HG03135 (cell line): ENCODE measurements around the gene TULP4.
"Not testable (repeated sequence)": the region's sequence is repeated elsewhere in the genome, so short reads cannot be mapped to it uniquely, and the experiment has no call there.

Experiments
- ATAC-seq: cut with Tn5 transposase; IDR thresholded peaks from one replicate; pipeline ENCODE4 v1.9.1; 2021; ENCODE audit warnings: mild to moderate bottlenecking, moderate library complexity; ENCODE audit not compliant: unreplicated experiment

Gene TULP4

GRCh38 chr6:158457616-158458278 lies 145.5 kb downstream of the TULP4 start:
- no peak for ATAC-seq

GRCh38 chr6:158459726-158460125 lies 147.5 kb downstream of the TULP4 start:
- no peak for ATAC-seq

- no peak for ATAC-seq
Observed at GRCh38 chr6:158460602-158461169, 148.4 kb downstream of the TULP4 start.

GRCh38 chr6:158461954-158462353 lies 149.7 kb downstream of the TULP4 start:
- ATAC-seq: no peak

GRCh38 chr6:158464483-158464882 lies 152.2 kb downstream of the TULP4 start:
- no peak for ATAC-seq

- ATAC-seq: no peak
Observed at GRCh38 chr6:158465257-158465656, 153.0 kb downstream of the TULP4 start.

GRCh38 chr6:158465747-158466146 lies 153.5 kb downstream of the TULP4 start:
- ATAC-seq: no peak

GRCh38 chr6:158467923-158468322 lies 155.7 kb downstream of the TULP4 start:
- ATAC-seq: no peak

GRCh38 chr6:158468666-158469065 lies 156.4 kb downstream of the TULP4 start:
- ATAC-seq: no peak

GRCh38 chr6:158470023-158470422 lies 157.8 kb downstream of the TULP4 start:
- ATAC-seq: not testable (repeated sequence)

- no peak for ATAC-seq
Observed at GRCh38 chr6:158471339-158471738, 159.1 kb downstream of the TULP4 start.

GRCh38 chr6:158472447-158472846 lies 160.2 kb downstream of the TULP4 start:
- no peak for ATAC-seq

GRCh38 chr6:158474961-158475343 lies 162.7 kb downstream of the TULP4 start:
- no peak for ATAC-seq

GRCh38 chr6:158475344-158476302 lies 163.4 kb downstream of the TULP4 start:
- peak; percentile 85 for ATAC-seq

GRCh38 chr6:158476389-158476788 lies 164.1 kb downstream of the TULP4 start:
- ATAC-seq: no peak

GRCh38 chr6:158477722-158478121 lies 165.5 kb downstream of the TULP4 start:
- not testable (repeated sequence) for ATAC-seq

GRCh38 chr6:158480989-158481388 lies 168.7 kb downstream of the TULP4 start:
- ATAC-seq: no peak

- ATAC-seq: no peak
Observed at GRCh38 chr6:158481690-158482473, 169.6 kb downstream of the TULP4 start.

GRCh38 chr6:158485431-158485830 lies 173.2 kb downstream of the TULP4 start:
- no peak for ATAC-seq

- ATAC-seq: no peak
Observed at GRCh38 chr6:158487495-158487894, 175.2 kb downstream of the TULP4 start.

- no peak for ATAC-seq
Observed at GRCh38 chr6:158488065-158488464, 175.8 kb downstream of the TULP4 start.
